Measurements from ENCODE around the gene KCNQ2.

DNA sequence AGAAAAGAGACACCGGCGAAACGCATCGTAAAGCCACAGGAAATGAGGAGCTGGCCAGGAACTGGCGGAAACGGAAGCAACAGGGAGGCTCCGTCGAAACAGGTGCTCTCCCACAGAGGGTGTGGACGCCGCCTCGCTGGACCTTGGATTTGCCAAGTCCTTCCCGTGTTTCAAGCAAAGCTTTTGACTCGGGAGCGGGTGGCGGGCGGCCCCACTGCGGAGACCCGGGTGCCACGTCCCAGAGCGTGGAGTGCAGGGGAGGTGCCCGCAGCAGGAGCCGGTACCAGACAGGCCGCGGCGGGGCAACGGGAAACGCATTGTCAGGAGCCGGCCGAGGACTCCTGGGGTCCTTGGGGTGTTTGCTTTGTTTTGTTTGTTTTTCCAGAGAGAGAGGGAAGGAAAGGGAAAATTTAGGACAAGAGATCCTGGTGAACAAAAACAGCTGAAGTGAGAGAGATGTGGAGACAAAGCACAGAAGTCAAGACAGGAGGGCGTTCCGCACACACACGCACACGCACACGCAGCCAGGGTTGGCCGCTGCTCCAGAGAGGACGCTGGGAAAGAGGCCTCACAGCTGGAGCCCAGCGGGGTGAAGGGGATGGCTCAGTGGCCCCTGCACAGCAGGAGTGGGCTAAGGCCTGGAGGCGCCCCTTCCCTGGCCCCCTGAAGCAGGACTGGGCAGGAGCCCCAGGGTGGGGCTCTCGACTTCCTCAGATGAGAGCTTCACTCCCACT is 60.4 kb downstream of the KCNQ2 start:
- TF ChIP-seq ZNF274 (IDR thresholded peaks at IDR 0.05; ENCODE audit: low read depth, low read length), result no peak
- no peak for TF ChIP-seq SUZ12 (IDR thresholded peaks at IDR 0.05; ENCODE audit: extremely low read depth, insufficient read depth, insufficient read length)
- no peak for TF ChIP-seq YY1 (IDR thresholded peaks at IDR 0.05; ENCODE audit: insufficient read depth, insufficient read length)

All from NT2/D1 (cell line).